Measurements from ENCODE around the gene RFC4.

- TF ChIP-seq CTCF (IDR thresholded peaks at IDR 0.05): no peak
- no peak for TF ChIP-seq POLR2A (IDR thresholded peaks at IDR 0.05)
These were observed 949 bp upstream of the RFC4 start for GRCh38 chr3:186807231-186807630.
